GM23248 (cell line): Measurements from ENCODE around the gene BTN1A1.

Source experiments
- EZH2 ChIP-seq: fragments of 200-600 bp; sonication (generic); IDR thresholded peaks from 2 replicates; pipeline ENCODE4 v1.6.1; 2018; ENCODE audit warnings: antibody characterized with exemption, mild to moderate bottlenecking; ENCODE audit not compliant: insufficient read depth, poor library complexity, severe bottlenecking
- EZH2phosphoT487 ChIP-seq: fragments of 200-600 bp; sonication (generic); IDR thresholded peaks from 2 replicates; pipeline ENCODE4 v1.6.1; 2018; ENCODE audit warnings: antibody characterized with exemption, moderate library complexity, mild to moderate bottlenecking, low read depth; ENCODE audit not compliant: insufficient read depth

- TF ChIP-seq EZH2 (no peak), EZH2phosphoT487 (no peak)
Measured at GRCh38 chr6:26520850-26521599, 20.9 kb downstream of the BTN1A1 start.
